ENCODE data around the gene ZDHHC11B. TPM values are rescaled to one million over a fixed set of nuclear protein-coding genes. Genes with fewer than 3 reads are reported as not detected.
"Not testable (repeated sequence)": the region's sequence is repeated elsewhere in the genome, so short reads cannot be mapped to it uniquely, and the experiment has no call there.

Gene ZDHHC11B
- total and polyA plus RNA-seq, 8 donors: 8.4 to 52.3 (median 31.5) TPM

DNA sequence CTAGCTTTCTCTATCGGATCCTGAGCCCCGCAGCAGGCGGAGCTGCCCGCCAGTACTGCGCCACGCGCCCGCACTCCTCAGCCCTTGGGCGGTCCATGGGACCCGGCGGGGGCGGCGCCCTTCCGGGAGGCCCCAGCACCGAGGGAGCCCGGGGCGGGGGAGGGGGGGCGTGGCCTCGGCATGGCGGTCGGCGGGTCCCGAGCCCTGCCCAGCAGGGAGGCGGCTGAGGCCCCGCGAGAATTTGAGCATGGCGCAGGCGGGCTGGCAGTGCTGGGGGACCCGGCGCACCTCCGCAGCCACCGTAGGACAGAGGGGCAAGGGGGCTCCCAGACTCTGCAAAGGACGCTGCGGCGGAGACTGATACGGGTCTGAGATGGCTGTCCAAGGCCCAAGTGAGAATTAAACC lies 6.8 kb downstream of the ZDHHC11B start:
- peak in 1 of 4 donors; percentile 75 for DNase-seq
- H3K27me3 ChIP-seq: no peaks in the 10 kb centered on the region
- intact Hi-C loops (cut with DNase I): no loop called here

DNA sequence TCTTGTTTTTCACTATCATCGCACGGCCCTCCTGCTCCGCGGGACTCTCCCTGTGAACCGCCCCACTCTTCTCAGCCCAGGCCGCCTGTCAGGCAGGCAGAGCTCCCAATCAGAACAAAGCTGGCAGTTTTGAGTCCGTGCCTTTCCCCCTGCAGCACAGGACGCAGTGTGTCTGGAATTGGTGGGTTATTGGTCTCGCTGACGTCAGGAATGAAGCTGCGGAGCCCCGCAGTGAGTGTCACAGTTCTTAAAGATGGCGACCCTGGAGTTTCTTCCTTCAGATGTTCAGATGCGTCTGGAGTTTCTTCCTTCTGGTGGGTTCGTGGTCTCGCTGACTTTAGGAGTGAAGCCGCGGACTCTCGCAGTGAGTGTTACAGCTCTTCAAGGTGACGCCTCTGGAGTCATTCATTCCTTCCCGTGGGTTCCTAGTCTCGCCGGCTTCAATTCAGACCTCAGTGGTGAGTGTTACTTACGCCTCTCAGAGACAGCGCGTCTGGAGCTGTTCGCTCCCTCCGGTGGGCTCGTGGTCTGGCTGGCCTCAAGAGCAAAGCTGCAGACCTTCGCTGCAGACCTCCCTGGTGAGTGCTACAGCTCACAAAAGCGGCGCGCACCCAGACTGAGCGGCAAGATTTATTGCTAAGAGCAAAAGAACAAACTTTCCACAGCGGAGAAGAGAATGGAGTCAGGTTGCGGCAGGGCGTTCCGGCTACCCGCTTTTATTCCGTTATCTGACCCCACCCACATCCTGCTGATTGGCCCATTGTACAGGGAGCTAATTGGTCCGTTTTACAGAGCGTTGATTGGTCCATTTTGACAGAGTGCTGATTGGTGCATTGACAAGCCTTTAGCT lies 7.4 kb downstream of the ZDHHC11B start:
- Histone ChIP-seq H3K36me3 (no peaks in the 10 kb centered on the region), H3K4me3 (no peak overlapping the region), H3K9me3 (no peaks in the 10 kb centered on the region), H3K27me3 (no peaks in the 10 kb centered on the region), H3K27ac (no peak overlapping the region), H3K4me1 (no peaks in the 10 kb centered on the region)
- intact Hi-C loops (cut with DNase I): no loop called here
- TF ChIP-seq, protein P1, sequence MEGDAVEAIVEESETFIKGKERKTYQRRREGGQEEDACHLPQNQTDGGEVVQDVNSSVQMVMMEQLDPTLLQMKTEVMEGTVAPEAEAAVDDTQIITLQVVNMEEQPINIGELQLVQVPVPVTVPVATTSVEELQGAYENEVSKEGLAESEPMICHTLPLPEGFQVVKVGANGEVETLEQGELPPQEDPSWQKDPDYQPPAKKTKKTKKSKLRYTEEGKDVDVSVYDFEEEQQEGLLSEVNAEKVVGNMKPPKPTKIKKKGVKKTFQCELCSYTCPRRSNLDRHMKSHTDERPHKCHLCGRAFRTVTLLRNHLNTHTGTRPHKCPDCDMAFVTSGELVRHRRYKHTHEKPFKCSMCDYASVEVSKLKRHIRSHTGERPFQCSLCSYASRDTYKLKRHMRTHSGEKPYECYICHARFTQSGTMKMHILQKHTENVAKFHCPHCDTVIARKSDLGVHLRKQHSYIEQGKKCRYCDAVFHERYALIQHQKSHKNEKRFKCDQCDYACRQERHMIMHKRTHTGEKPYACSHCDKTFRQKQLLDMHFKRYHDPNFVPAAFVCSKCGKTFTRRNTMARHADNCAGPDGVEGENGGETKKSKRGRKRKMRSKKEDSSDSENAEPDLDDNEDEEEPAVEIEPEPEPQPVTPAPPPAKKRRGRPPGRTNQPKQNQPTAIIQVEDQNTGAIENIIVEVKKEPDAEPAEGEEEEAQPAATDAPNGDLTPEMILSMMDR (IDR thresholded peaks at IDR 0.05): no peak
- peak; percentile 4 for ATAC-seq
- peak in 2 of 4 donors; percentile 57 to 70 for DNase-seq

More for the DNA sequence above, 6.8 kb downstream of the ZDHHC11B start:
- H3K27ac ChIP-seq: no peak overlapping the region
- no peaks in the 10 kb centered on the region for H3K4me1 ChIP-seq
- ATAC-seq: no peak
- H3K9me3 ChIP-seq: no peaks in the 10 kb centered on the region
- H3K4me3 ChIP-seq: no peak overlapping the region
- TF ChIP-seq, protein P1 (IDR thresholded peaks at IDR 0.05): no peak
- H3K36me3 ChIP-seq: no peaks in the 10 kb centered on the region

DNA sequence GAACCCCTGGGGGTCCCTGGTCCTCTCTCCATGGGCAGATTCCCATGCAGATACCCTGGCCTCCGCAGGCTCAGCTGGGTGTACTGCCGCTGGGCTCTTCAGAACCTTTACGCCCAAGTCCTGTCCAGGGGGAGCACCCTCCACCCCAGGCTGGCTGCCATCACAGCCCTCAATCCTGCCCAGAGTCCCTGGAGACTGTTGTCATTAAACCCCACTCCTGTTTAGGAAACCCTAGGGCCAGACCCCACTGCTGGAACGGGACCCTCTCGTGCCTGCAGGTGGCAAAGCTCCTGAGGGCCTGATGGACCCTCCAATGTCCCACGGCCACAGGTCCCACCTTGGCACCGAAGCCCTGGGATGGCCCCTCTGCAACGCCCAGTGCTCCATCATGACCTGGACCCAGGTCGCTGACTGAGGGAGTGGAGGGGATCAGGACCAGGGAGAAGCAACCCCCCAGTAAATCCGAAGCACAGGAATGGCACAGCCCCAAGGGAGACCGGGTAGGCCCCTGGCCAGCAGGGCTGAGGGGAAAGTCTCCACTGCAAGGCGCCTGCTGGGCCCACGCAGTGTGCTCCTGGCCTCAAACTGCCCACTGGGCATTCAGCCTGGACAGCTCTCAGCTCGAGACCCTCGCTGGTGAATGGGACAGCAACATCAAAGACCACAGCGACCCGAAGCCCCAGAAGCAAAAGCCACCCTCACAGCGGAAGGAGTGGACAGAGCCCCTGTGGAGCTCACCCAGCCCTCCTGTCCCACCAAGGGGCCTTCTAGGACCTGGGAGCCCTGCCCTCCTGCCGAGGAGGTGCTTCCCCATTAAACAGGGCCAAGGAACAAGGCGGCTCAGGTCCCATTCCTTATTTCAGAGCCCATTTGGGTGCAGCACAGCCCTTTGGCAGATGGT lies 8.3 kb downstream of the ZDHHC11B start:
- intact Hi-C loops (cut with DNase I): no loop called here
- ATAC-seq: no peak
- peak in 1 of 4 donors; percentile 61 for DNase-seq
- TF ChIP-seq, protein P1 (IDR thresholded peaks at IDR 0.05): no peak
- H3K27ac ChIP-seq: no peak overlapping the region
- no peak overlapping the region for H3K4me3 ChIP-seq
- no peaks in the 10 kb centered on the region for H3K9me3 ChIP-seq
- no peaks in the 10 kb centered on the region for H3K4me1 ChIP-seq
- no peaks in the 10 kb centered on the region for H3K27me3 ChIP-seq
- no peaks in the 10 kb centered on the region for H3K36me3 ChIP-seq

DNA sequence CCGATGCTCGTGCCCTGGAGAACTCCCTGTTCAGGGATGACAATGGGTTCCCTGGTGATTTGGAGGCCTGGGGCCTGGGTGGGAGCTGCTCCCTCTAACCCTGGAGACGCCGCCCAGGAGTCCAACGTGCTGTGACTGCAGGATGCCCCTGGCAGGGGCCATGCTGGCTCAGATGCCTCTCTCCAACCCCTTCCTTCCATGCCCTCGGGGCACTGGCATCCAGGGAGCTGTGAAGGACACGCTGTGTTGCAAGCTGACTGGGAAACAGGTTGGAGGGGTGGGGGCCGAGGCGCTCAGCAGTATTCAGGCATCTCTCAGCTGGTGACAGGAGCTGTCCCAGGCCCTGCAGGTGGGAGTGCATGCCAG lies 9.0 kb downstream of the ZDHHC11B start:
- ATAC-seq; H3K27ac ChIP-seq; H3K4me3 ChIP-seq; H3K4me1 ChIP-seq; H3K9me3 ChIP-seq; H3K27me3 ChIP-seq; intact Hi-C loops (cut with DNase I); H3K36me3 ChIP-seq: not testable (repeated sequence)
- peak in 1 of 4 donors; percentile 77 for DNase-seq

DNA sequence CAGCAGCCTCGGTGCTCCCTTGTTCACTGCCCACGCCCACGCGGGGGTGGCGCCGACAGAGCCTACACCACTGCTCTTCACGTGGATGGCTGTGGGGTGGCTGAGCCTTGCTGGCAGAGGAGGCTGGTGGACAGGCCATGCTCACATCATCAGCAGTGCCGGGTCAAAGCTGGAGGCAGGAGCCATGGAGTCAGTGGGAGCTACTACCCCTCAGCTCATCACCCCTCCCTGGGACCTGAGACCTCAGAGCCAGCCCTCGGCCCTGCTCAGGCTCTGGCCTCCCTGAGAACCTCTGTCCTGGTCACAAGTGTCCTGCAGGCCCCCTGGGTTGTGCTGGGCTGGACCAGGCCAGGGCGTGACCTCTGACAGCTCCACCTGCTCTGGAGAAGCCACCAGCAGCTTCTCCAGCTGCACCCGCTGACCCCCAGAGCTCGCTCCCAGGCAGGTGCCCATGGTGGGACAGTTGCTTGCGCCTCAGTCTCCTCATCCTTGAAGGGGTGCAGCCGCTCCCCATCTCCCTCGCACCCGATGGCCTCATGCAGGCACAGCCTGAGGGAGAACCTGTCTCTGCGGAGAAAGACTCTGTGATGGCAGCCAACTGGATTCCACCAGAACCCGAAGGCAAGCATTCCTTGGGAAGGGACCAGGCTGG lies 9.5 kb downstream of the ZDHHC11B start:
- H3K27ac ChIP-seq; intact Hi-C loops (cut with DNase I); H3K4me1 ChIP-seq; H3K27me3 ChIP-seq; H3K9me3 ChIP-seq; ATAC-seq; H3K36me3 ChIP-seq; H3K4me3 ChIP-seq: not testable (repeated sequence)
- DNase-seq: peak in 1 of 4 donors; percentile 58

DNA sequence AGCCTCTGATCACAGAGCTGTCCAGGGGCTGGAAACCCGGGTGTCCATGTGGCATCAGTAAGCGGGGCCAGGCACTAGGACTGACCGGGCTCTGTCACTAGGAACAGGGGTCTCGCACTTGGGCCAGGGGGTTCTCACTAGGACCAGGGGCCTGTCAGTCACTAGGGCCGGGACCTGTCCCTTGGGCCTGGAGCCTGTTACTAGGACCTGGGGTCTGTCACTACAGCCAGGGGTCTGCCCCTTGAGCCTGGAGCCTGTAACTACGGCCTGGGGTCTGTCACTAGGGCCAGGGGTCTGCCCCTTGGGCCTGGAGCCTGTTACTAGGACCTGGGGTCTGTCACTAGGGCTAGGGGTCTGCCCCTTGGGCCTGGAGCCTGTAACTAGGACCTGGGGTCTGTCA lies 10.2 kb downstream of the ZDHHC11B start:
- intact Hi-C loops (cut with DNase I); H3K27me3 ChIP-seq; ATAC-seq; H3K27ac ChIP-seq; H3K4me3 ChIP-seq; H3K36me3 ChIP-seq; H3K4me1 ChIP-seq; H3K9me3 ChIP-seq: not testable (repeated sequence)
- peak in 1 of 4 donors; percentile 49 for DNase-seq

Measured in left lung (tissue), 10 donors.